Naive thymus-derived CD4-positive, alpha-beta T cell (primary cell): ENCODE data around the gene CIROP. TPM values are rescaled to one million over a fixed set of nuclear protein-coding genes. Genes with fewer than 3 reads are reported as not detected.

ENCODE experiments used
- ATAC-seq: fragments of 150-1000 bp; cut with Tn5 transposase; 2 replicates; pipeline ENCODE4 v1.10.0; 2021; ENCODE audit warnings: mild to moderate bottlenecking, moderate library complexity
- CTCF ChIA-PET: fragments of 350-600 bp; sonication (Branson Sonifier 250); formaldehyde crosslinking; loops from one replicate; lab custom pipeline; 2021; ENCODE audit warnings: antibody characterized with exemption; lab: Charles Lee
- POLR2A ChIA-PET: fragments of 350-600 bp; sonication (Branson Sonifier 250); formaldehyde crosslinking; loops from one replicate; lab custom pipeline; 2021; ENCODE audit warnings: antibody characterized with exemption, inconsistent platforms; lab: Charles Lee
- DNase-seq, 9 donors: peaks; one replicate each; pipeline versions ENCODE4 v3.0.0 to v3.0.0-alpha.2; 2020 to 2022; ENCODE audit warnings: mixed read lengths in 1 of 9
- H3K27ac ChIP-seq: one replicate; pipeline ENCODE4 v1.7.0; 2013; ENCODE audit warnings: mild to moderate bottlenecking, low read depth, low read length, moderate library complexity
- H3K27me3 ChIP-seq, 2 donors: one replicate each; pipeline ENCODE4 v1.7.0; 2013; ENCODE audit warnings: low read length in 2 of 2, mild to moderate bottlenecking in 2 of 2, moderate library complexity in 2 of 2; ENCODE audit not compliant: control insufficient read depth in 2 of 2, insufficient read depth in 2 of 2
- H3K36me3 ChIP-seq, 3 experiments: 1 replicate in 2 of 3; 2 replicates in 1 of 3; pipeline ENCODE4 v1.7.0; 2013; ENCODE audit warnings: low read length in 3 of 3, mild to moderate bottlenecking in 3 of 3, moderate library complexity in 1 of 3; ENCODE audit not compliant: insufficient read depth in 3 of 3, control insufficient read depth in 2 of 3
- H3K4me1 ChIP-seq, 2 donors: one replicate each; pipeline ENCODE4 v1.7.0; 2013; ENCODE audit warnings: low read length in 2 of 2, mild to moderate bottlenecking in 2 of 2, moderate library complexity in 1 of 2; ENCODE audit not compliant: control insufficient read depth in 2 of 2, insufficient read depth in 2 of 2
- H3K4me3 ChIP-seq: 2 replicates; pipeline ENCODE4 v1.7.0; 2013; ENCODE audit warnings: mild to moderate bottlenecking, low read length
- H3K9me3 ChIP-seq, 3 experiments: 1 replicate in 2 of 3; 2 replicates in 1 of 3; pipeline ENCODE4 v1.7.0; 2013; ENCODE audit warnings: low read length in 3 of 3; ENCODE audit not compliant: control insufficient read depth in 2 of 3
- H3K27ac Mint-ChIP-seq, 9 donors: one replicate each; pipeline ENCODE4 v1.8.0; 2020 to 2022; ENCODE audit warnings: mixed read lengths in 9 of 9, mild to moderate bottlenecking in 8 of 9, moderate library complexity in 5 of 9, inconsistent platforms in 2 of 9
- H3K27me3 Mint-ChIP-seq, 5 donors: one replicate each; pipeline ENCODE4 v1.8.0; 2021 to 2022; ENCODE audit warnings: mixed read lengths in 5 of 5, mild to moderate bottlenecking in 1 of 5
- H3K36me3 Mint-ChIP-seq, 5 donors: one replicate each; pipeline ENCODE4 v1.8.0; 2020 to 2022; ENCODE audit warnings: mixed read lengths in 5 of 5, mild to moderate bottlenecking in 3 of 5, inconsistent platforms in 1 of 5
- H3K4me1 Mint-ChIP-seq, 7 donors: one replicate each; pipeline ENCODE4 v1.8.0; 2020 to 2022; ENCODE audit warnings: mixed read lengths in 7 of 7, mild to moderate bottlenecking in 3 of 7, inconsistent platforms in 1 of 7
- H3K4me3 Mint-ChIP-seq, 10 donors: one replicate each; pipeline ENCODE4 v1.8.0; 2020 to 2022; ENCODE audit warnings: mild to moderate bottlenecking in 10 of 10, mixed read lengths in 10 of 10, moderate library complexity in 6 of 10, inconsistent platforms in 2 of 10
- H3K9me3 Mint-ChIP-seq, 11 donors: one replicate each; pipeline ENCODE4 v1.8.0; 2020 to 2022; ENCODE audit warnings: mixed read lengths in 11 of 11, mild to moderate bottlenecking in 4 of 11, inconsistent platforms in 1 of 11, moderate library complexity in 1 of 11
- intact Hi-C, 2 donors: fragments of 100-400 bp; cut with micrococcal nuclease; formaldehyde crosslinking; loops; one replicate each; pipeline ENCODE4 v1.15.1; 2023
- polyA plus RNA-seq, 2 donors: library from polyadenylated mRNA; unstranded; fragments of 300-500 nt; fragmentation: Illumina TruSeq; gene quantifications; one replicate each; pipeline ENCODE4 v1.2.3, GENCODE V29; 2021
- total RNA-seq, 6 experiments: library from RNA in 5 of 6; stranded (reverse) in 5 of 6; gene quantifications; 1 replicate in 5 of 6; 2 replicates in 1 of 6; pipeline ENCODE4 v1.2.3 and lab custom pipeline; 2021 to 2026

CIROP gene
- total and polyA plus RNA-seq, 7 experiments from 2014 or later: not detected

- Histone ChIP-seq H3K36me3 (peaks cover 51 to 95% (median 51%) of the 10 kb centered on the region in 3 experiments), H3K9me3 (no peaks in the 10 kb centered on the region), H3K27ac (no peak overlapping the region), H3K4me3 (no peak overlapping the region), H3K27me3 (no peaks in the 10 kb centered on the region), H3K4me1 (peaks cover 0 to 2% of the 10 kb centered on the region in 2 donors)
- ATAC-seq: no peak
- ChIA-PET POLR2A (interaction anchor here (1.5 to 1.9 kb wide), 3 partner anchors 13 to 77 kb away, joined by 3 to 4 read pairs (median 4); no protein-coding TSS in a partner anchor), CTCF (interaction anchor here (0.7 to 12.2 kb wide), 5 partner anchors 41 to 91 kb away, joined by 3 to 264 read pairs (median 21); partner anchors contain the start of gene AJUBA)
- Mint-ChIP-seq H3K9me3 (peaks cover 0 to 2% (median 0%) of the 10 kb centered on the region in 11 donors), H3K4me1 (peaks cover 4 to 18% (median 9%) of the 10 kb centered on the region in 7 donors), H3K27ac (peak overlapping the region in 5 of 9 donors; percentile 16 to 83 (median 28)), H3K27me3 (no peaks in the 10 kb centered on the region), H3K4me3 (no peak overlapping the region), H3K36me3 (peaks cover 4 to 48% (median 26%) of the 10 kb centered on the region in 5 donors)
- no peak for DNase-seq
- intact Hi-C loops: no loop called here
Measured at GRCh38 chr14:23063601-23064000, 41.2 kb downstream of the CIROP start.

GRCh38 chr14:23062002-23062401, 42.8 kb downstream of the CIROP start:
- Histone ChIP-seq H3K27ac (no peak overlapping the region), H3K4me1 (peaks cover 0 to under 1% of the 10 kb centered on the region in 2 donors), H3K27me3 (no peaks in the 10 kb centered on the region), H3K9me3 (no peaks in the 10 kb centered on the region), H3K4me3 (no peak overlapping the region), H3K36me3 (peaks cover 41 to 82% (median 44%) of the 10 kb centered on the region in 3 experiments)
- H3K4me1 Mint-ChIP-seq: peaks cover 7 to 19% (median 11%) of the 10 kb centered on the region in 7 donors
- no peak overlapping the region for H3K4me3 Mint-ChIP-seq
- peaks cover 0 to 2% (median 0%) of the 10 kb centered on the region in 11 donors for H3K9me3 Mint-ChIP-seq
- H3K36me3 Mint-ChIP-seq: peaks cover 4 to 48% (median 30%) of the 10 kb centered on the region in 5 donors
- POLR2A ChIA-PET: interaction anchor here (0.6 to 2.4 kb wide), 8 partner anchors 33 to 492 kb away, joined by 3 to 7 read pairs (median 3); partner anchors contain the start of genes ACIN1 and C14orf119
- DNase-seq (no peak), ATAC-seq (no peak)
- intact Hi-C loops: no loop called here
- peak overlapping the region in 2 of 9 donors; percentile 51 to 62 for H3K27ac Mint-ChIP-seq
- CTCF ChIA-PET: interaction anchor here (1.1 to 12.2 kb wide), 7 partner anchors 9 to 492 kb away, joined by 3 to 264 read pairs (median 4); partner anchors contain the start of gene AJUBA
- peaks cover 0 to 1% (median 0%) of the 10 kb centered on the region in 5 donors for H3K27me3 Mint-ChIP-seq

DNA sequence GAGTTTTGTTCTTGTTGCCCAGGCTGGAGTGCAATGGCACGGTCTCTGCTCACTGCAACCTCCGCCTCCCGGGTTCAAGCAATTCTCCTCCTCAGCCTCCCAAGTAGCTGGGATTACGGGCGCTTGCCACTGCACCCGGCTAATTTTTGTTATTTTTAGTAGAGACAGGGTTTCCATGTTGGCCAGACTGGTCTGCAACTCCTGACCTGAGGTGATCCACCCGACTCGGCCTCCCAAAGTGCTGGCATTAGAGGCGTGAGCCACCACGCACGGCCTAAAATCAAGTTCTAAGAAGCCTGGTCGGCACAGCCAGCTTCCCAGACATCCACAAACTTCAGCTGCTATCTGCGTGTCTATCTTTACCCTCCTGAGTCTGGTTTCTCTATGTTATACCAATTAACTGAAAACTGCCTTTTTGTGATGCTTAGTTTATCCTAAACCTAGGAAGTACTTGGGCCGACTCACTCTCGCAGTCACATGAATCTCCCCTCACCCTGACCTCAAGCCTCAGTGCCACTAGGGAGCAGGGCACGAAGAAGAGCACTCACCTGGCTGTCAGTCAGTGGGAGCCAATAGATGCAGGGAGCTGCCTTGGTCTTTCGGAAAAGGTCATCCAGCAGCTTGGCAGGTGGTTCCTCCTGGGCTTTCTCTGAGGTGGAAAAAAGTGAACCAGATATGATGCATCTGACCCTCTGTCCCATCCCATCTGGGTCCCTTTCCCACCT, 44.1 kb downstream of the CIROP start:
- peak overlapping the region in 1 of 10 donors; percentile 47 for H3K4me3 Mint-ChIP-seq
- H3K27me3 Mint-ChIP-seq: peaks cover 0 to 8% (median 0%) of the 10 kb centered on the region in 5 donors
- peaks cover 35 to 69% (median 38%) of the 10 kb centered on the region in 3 experiments for H3K36me3 ChIP-seq
- H3K4me3 ChIP-seq: no peak overlapping the region
- no peak overlapping the region for H3K27ac ChIP-seq
- H3K9me3 Mint-ChIP-seq: peaks cover 0 to 2% (median 0%) of the 10 kb centered on the region in 11 donors
- H3K4me1 ChIP-seq: peaks cover 7 to 9% of the 10 kb centered on the region in 2 donors
- intact Hi-C loops: no loop called here
- no peak for ATAC-seq
- DNase-seq: no peak
- ChIA-PET POLR2A (interaction anchor here (0.6 to 6.5 kb wide), 6 partner anchors 8 to 75 kb away, joined by 3 to 76 read pairs (median 4); partner anchors contain the start of genes ACIN1, AJUBA and C14orf119), CTCF (interaction anchor here (0.6 to 12.2 kb wide), 10 partner anchors 8 to 365 kb away, joined by 3 to 264 read pairs (median 4); partner anchors contain the start of gene AJUBA)
- no peak overlapping the region for H3K27ac Mint-ChIP-seq
- H3K27me3 ChIP-seq: no peaks in the 10 kb centered on the region
- no peaks in the 10 kb centered on the region for H3K9me3 ChIP-seq
- peaks cover 4 to 38% (median 26%) of the 10 kb centered on the region in 5 donors for H3K36me3 Mint-ChIP-seq
- peaks cover 15 to 20% (median 19%) of the 10 kb centered on the region in 7 donors for H3K4me1 Mint-ChIP-seq

DNA sequence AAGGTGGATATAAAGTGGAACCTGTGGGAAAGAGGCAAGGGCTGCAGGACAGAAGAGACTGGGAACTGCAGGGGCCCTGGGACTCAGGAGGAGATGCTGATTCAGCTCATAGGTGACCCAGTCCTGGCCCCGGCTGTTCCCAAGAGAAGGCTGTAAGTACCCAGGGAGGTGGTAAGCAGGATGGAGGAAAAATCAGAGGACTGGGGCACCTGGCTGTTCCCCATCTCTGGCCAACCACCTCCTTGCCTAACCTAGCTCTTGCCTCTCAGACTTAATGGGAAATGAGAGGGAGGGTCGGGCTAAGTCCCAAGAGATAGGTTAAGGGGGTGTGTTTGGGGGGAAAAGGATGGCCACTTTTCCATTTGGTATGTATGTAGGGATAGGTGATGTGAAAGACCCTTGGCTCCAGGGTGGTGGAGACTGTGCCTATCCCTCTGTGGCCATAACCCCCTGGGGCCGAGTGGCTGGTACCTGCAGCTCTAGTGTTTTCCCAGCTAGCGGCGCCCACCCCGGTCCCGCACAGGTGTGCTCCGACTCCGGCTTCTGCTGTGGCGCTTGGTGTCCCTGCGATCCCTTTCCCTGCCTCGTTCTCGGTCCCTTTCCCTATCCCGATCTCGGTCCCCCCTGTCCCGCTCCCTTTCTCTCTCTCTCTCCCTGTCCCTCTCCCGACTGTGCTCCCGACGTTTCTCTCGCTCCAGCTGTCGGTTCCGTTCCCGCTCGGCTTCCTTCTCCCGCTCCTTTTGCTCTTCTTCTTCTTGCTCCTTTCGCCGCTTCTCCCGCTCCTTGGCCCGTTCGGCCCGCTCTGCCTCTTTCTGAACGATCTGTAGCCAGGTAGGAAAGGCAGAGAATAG, 45.9 kb downstream of the CIROP start:
- Histone ChIP-seq H3K36me3 (peaks cover 25 to 51% (median 26%) of the 10 kb centered on the region in 3 experiments), H3K27me3 (no peaks in the 10 kb centered on the region), H3K4me3 (no peak overlapping the region), H3K9me3 (no peaks in the 10 kb centered on the region), H3K27ac (no peak overlapping the region), H3K4me1 (peaks cover 7 to 9% of the 10 kb centered on the region in 2 donors)
- H3K4me3 Mint-ChIP-seq: peak overlapping the region in 5 of 10 donors; percentile 3 to 56 (median 36)
- peaks cover 0 to 2% (median 0%) of the 10 kb centered on the region in 11 donors for H3K9me3 Mint-ChIP-seq
- H3K36me3 Mint-ChIP-seq: peaks cover 4 to 30% (median 23%) of the 10 kb centered on the region in 5 donors
- POLR2A ChIA-PET: interaction anchor here (1.0 to 6.5 kb wide), 7 partner anchors 10 to 103 kb away, joined by 3 to 76 read pairs (median 5); partner anchors contain the start of gene AJUBA
- H3K27ac Mint-ChIP-seq: peak overlapping the region in 5 of 9 donors; percentile 34 to 72 (median 43)
- peaks cover 13 to 20% (median 17%) of the 10 kb centered on the region in 7 donors for H3K4me1 Mint-ChIP-seq
- no peak for DNase-seq
- H3K27me3 Mint-ChIP-seq: peaks cover 0 to 8% (median 0%) of the 10 kb centered on the region in 5 donors
- ATAC-seq: no peak
- intact Hi-C loops: loop anchor here (1.0 to 10.0 kb wide), 10 partner anchors 24 to 502 kb away; partner anchors contain the start of gene MRPL52 (in 1 of the 2)
- CTCF ChIA-PET: interaction anchor here (0.6 to 12.2 kb wide), 19 partner anchors 10 to 502 kb away, joined by 3 to 264 read pairs (median 4); partner anchors contain the start of genes AJUBA and RBM23

DNA sequence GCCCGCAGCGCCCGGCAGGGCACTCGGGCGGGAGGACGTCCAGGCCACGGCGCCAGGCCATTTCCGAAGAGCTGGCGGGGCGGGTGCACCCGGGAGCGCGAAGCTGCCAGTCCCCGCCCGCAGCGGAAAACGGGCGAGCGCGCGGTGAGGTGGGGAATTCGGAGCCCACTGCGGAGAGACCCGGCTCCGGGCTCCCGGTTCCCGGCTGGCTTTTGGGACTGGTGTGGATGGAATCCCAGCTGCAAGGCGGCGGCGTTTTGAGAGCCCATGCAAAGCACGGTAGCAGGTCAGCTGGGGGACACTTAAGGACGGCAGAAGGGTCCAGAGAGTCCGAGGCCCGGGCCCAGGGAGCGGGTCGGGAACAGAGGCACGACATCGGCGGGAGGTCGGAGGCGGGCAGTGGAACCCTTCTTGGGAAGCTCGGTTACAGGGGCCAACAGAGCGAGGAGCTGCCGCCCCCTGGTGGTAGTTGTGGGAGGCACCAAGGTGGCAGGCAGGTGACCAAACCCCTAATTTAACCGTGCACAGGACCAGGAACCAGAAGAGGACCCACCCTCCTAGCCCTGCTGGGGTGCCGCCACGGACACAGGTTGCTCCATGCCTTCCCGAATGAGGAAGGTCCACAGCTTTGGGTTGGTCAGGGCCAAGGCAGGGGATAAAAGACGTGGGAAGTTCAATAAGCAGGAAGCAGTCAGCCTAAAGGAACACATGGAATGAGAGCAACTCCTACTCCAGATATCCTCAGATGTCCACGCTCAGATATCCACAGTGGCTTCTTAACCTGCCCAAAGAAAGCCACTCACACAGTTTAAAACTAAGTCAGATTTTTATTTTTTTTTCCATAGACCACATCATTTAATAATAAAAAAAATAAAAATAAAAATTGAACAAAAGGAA, 46.8 kb downstream of the CIROP start:
- H3K27me3 Mint-ChIP-seq: peaks cover 0 to 8% (median 0%) of the 10 kb centered on the region in 5 donors
- Histone ChIP-seq H3K27ac (peak overlapping the region; percentile 49), H3K4me3 (peak overlapping the region; percentile 67), H3K27me3 (no peaks in the 10 kb centered on the region), H3K36me3 (peaks cover 17 to 42% (median 17%) of the 10 kb centered on the region in 3 experiments), H3K4me1 (peaks cover 7 to 9% of the 10 kb centered on the region in 2 donors), H3K9me3 (no peaks in the 10 kb centered on the region)
- peak overlapping the region in 7 of 9 donors; percentile 23 to 85 (median 58) for H3K27ac Mint-ChIP-seq
- peak; percentile 71 to 89 (median 83) for DNase-seq
- H3K4me1 Mint-ChIP-seq: peaks cover 13 to 20% (median 17%) of the 10 kb centered on the region in 7 donors
- intact Hi-C loops: loop anchor here (1.0 to 10.0 kb wide), 11 partner anchors 23 to 501 kb away; partner anchors contain the start of genes MRPL52 (in 1 of the 2) and PRMT5 (in 1 of the 2)
- peak overlapping the region; percentile 78 to 91 (median 87) for H3K4me3 Mint-ChIP-seq
- ChIA-PET CTCF (interaction anchor here (0.6 to 12.2 kb wide), 27 partner anchors 11 to 1046 kb away, joined by 3 to 264 read pairs (median 3); partner anchors contain the start of genes AJUBA and PRMT5), POLR2A (interaction anchor here (0.8 to 6.5 kb wide), 10 partner anchors 9 to 103 kb away, joined by 3 to 76 read pairs (median 4); partner anchors contain the start of gene AJUBA)
- peaks cover 0 to 2% (median 0%) of the 10 kb centered on the region in 11 donors for H3K9me3 Mint-ChIP-seq
- ATAC-seq: peak; percentile 81
- peaks cover 0 to 21% (median 16%) of the 10 kb centered on the region in 5 donors for H3K36me3 Mint-ChIP-seq
